GM12801 (cell line): ENCODE results near the gene PPP2R5C.

ENCODE experiments used
- TF ChIP-seq, protein P1 (sequence below): IDR thresholded peaks from one replicate; pipeline ENCODE4 v1.5.1; 2011; ENCODE audit warnings: control low read depth; ENCODE audit not compliant: insufficient read length; ENCODE audit errors: extremely low read depth

PPP2R5C gene

GRCh38 chr14:101770183-101770582 is 8.7 kb downstream of the PPP2R5C start:
- TF ChIP-seq, protein P1, sequence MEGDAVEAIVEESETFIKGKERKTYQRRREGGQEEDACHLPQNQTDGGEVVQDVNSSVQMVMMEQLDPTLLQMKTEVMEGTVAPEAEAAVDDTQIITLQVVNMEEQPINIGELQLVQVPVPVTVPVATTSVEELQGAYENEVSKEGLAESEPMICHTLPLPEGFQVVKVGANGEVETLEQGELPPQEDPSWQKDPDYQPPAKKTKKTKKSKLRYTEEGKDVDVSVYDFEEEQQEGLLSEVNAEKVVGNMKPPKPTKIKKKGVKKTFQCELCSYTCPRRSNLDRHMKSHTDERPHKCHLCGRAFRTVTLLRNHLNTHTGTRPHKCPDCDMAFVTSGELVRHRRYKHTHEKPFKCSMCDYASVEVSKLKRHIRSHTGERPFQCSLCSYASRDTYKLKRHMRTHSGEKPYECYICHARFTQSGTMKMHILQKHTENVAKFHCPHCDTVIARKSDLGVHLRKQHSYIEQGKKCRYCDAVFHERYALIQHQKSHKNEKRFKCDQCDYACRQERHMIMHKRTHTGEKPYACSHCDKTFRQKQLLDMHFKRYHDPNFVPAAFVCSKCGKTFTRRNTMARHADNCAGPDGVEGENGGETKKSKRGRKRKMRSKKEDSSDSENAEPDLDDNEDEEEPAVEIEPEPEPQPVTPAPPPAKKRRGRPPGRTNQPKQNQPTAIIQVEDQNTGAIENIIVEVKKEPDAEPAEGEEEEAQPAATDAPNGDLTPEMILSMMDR: no peak

GRCh38 chr14:101772770-101773169 is 11.3 kb downstream of the PPP2R5C start:
- TF ChIP-seq, protein P1: no peak

GRCh38 chr14:101773378-101773777 is 11.9 kb downstream of the PPP2R5C start:
- TF ChIP-seq, protein P1: no peak

GRCh38 chr14:101774006-101774795 is 12.7 kb downstream of the PPP2R5C start:
- TF ChIP-seq, protein P1: no peak

GRCh38 chr14:101774814-101775213 is 13.3 kb downstream of the PPP2R5C start:
- TF ChIP-seq, protein P1: no peak

DNA sequence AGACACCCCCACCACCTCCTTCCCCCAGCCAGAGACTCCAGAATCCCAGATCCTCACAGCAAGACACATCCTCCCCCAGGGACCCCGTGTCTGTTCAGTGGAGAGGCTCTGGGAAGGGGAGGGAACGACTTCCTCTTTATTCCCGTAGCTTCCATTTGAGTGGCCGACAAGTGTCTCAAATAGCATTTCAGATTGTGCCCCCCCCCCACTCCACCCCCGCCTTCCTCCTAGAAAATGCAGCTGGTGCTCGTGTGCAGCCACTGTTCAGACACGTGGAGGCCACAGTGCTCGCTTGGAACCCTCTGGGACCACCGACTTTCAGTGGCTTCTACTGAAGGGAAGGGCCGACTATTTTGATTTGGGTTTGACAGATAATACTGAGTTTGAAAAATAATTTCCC is 14.3 kb downstream of the PPP2R5C start:
- TF ChIP-seq, protein P1: no peak

GRCh38 chr14:101776344-101776743 is 14.8 kb downstream of the PPP2R5C start:
- TF ChIP-seq, protein P1: no peak
